Measurements from ENCODE around the gene R3HDM4. TPM values are rescaled to one million over a fixed set of nuclear protein-coding genes. Genes with fewer than 3 reads are reported as not detected.
A peak's percentile ranks its signal among the peaks of the same experiment; 100 is the strongest.
"Not testable (repeated sequence)": the region's sequence is repeated elsewhere in the genome, so short reads cannot be mapped to it uniquely, and the experiment has no call there.

The R3HDM4 gene
- total RNA-seq, 2 donors from 2014 or later: 78.5 to 79.3 TPM

- Mint-ChIP-seq H3K9me3 (no peaks in the 10 kb centered on the region), H3K27me3 (no peaks in the 10 kb centered on the region), H3K36me3 (ENCODE audit: low read depth) (peaks cover 64% of the 10 kb centered on the region), H3K27ac (no peak overlapping the region), H3K4me1 (no peaks in the 10 kb centered on the region), H3K4me3 (no peak overlapping the region)
- ATAC-seq (replicated peaks): no peak
These were observed 11.6 kb downstream of the R3HDM4 start for GRCh38 chr19:901216-902092.

GRCh38 chr19:900302-901111, 12.5 kb downstream of the R3HDM4 start:
- no peak overlapping the region for H3K4me3 Mint-ChIP-seq
- peak; percentile 67 for ATAC-seq (replicated peaks)
- H3K27ac Mint-ChIP-seq: no peak overlapping the region
- no peaks in the 10 kb centered on the region for H3K9me3 Mint-ChIP-seq
- no peaks in the 10 kb centered on the region for H3K27me3 Mint-ChIP-seq
- peaks cover 68% of the 10 kb centered on the region for H3K36me3 Mint-ChIP-seq (ENCODE audit: low read depth)
- no peaks in the 10 kb centered on the region for H3K4me1 Mint-ChIP-seq

DNA sequence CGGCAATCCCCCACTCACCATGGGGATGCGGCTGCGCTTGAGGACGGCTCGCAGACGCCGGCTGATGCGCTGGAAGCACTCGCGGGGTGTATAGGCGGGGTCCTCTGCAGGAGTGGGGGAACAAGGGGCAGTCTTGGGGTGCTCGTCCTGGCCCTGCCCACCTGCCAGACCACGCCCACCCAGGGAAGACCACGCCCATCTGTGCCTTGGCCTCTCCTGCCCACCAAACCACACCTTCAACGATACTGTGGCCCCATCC, 13.0 kb downstream of the R3HDM4 start:
- Mint-ChIP-seq H3K36me3 (ENCODE audit: low read depth) (peaks cover 68% of the 10 kb centered on the region), H3K9me3 (no peaks in the 10 kb centered on the region), H3K4me1 (no peaks in the 10 kb centered on the region), H3K27me3 (no peaks in the 10 kb centered on the region), H3K27ac (no peak overlapping the region), H3K4me3 (no peak overlapping the region)
- ATAC-seq (replicated peaks): peak; percentile 38

GRCh38 chr19:899336-900042, 13.5 kb downstream of the R3HDM4 start:
- Mint-ChIP-seq H3K27me3 (no peaks in the 10 kb centered on the region), H3K36me3 (ENCODE audit: low read depth) (peaks cover 65% of the 10 kb centered on the region), H3K9me3 (no peaks in the 10 kb centered on the region), H3K27ac (no peak overlapping the region), H3K4me1 (no peaks in the 10 kb centered on the region), H3K4me3 (no peak overlapping the region)
- ATAC-seq (replicated peaks): no peak

DNA sequence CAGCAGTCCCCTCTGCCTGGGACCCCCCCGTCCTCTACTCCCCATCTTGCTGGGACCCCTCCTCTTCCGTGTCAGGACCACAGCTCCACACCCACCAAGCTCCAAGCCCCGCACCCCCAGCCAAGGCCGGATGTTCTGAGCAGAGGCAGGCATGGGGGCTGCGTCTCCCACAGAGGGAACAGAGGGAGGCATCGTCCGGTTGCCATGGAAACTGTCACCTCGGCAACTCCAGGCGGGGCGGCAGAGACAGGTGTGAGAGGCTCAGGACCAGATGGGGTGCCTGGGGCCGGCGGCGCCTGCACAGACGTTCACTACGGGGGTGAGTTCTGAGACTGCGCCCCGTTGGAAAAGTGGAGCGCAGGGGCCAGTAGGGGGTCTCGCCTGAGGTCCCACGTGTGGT, 14.4 kb downstream of the R3HDM4 start:
- peaks cover 59% of the 10 kb centered on the region for H3K36me3 Mint-ChIP-seq (ENCODE audit: low read depth)
- ATAC-seq (replicated peaks): no peak
- no peaks in the 10 kb centered on the region for H3K4me1 Mint-ChIP-seq
- H3K4me3 Mint-ChIP-seq: no peak overlapping the region
- no peaks in the 10 kb centered on the region for H3K27me3 Mint-ChIP-seq
- H3K27ac Mint-ChIP-seq: no peak overlapping the region
- no peaks in the 10 kb centered on the region for H3K9me3 Mint-ChIP-seq

- H3K4me3 Mint-ChIP-seq: no peak overlapping the region
These were observed 15.5 kb downstream of the R3HDM4 start for GRCh38 chr19:897442-898039.

GRCh38 chr19:896999-897398, 16.0 kb downstream of the R3HDM4 start:
- Mint-ChIP-seq H3K9me3 (no peaks in the 10 kb centered on the region), H3K27me3 (no peaks in the 10 kb centered on the region), H3K4me3 (no peak overlapping the region), H3K36me3 (ENCODE audit: low read depth) (peaks cover 57% of the 10 kb centered on the region), H3K4me1 (peaks cover 5% of the 10 kb centered on the region), H3K27ac (no peak overlapping the region)
- no peak for ATAC-seq (replicated peaks)

More at GRCh38 chr19:897442-898039, 15.5 kb downstream of the R3HDM4 start:
- H3K36me3 Mint-ChIP-seq (ENCODE audit: low read depth): peaks cover 62% of the 10 kb centered on the region
- no peaks in the 10 kb centered on the region for H3K9me3 Mint-ChIP-seq
- peaks cover 5% of the 10 kb centered on the region for H3K4me1 Mint-ChIP-seq
- H3K27me3 Mint-ChIP-seq: no peaks in the 10 kb centered on the region
- no peak overlapping the region for H3K27ac Mint-ChIP-seq
- ATAC-seq (replicated peaks): no peak

- Mint-ChIP-seq H3K36me3 (ENCODE audit: low read depth) (peaks cover 54% of the 10 kb centered on the region), H3K27me3 (no peaks in the 10 kb centered on the region), H3K4me1 (peaks cover 5% of the 10 kb centered on the region), H3K9me3 (no peaks in the 10 kb centered on the region), H3K4me3 (no peak overlapping the region), H3K27ac (no peak overlapping the region)
- no peak for ATAC-seq (replicated peaks)
These were observed 16.6 kb downstream of the R3HDM4 start for GRCh38 chr19:896434-896833.

- peaks cover 5% of the 10 kb centered on the region for H3K4me1 Mint-ChIP-seq
- H3K36me3 Mint-ChIP-seq (ENCODE audit: low read depth): peaks cover 38% of the 10 kb centered on the region
- H3K4me3 Mint-ChIP-seq: peak within 1 kb of the TSS; percentile 85
- H3K9me3 Mint-ChIP-seq: no peaks in the 10 kb centered on the region
- peak; percentile 94 for ATAC-seq (replicated peaks)
- H3K27me3 Mint-ChIP-seq: no peaks in the 10 kb centered on the region
- peak within 1 kb of the TSS; percentile 99 for H3K27ac Mint-ChIP-seq
These were observed 19.9 kb downstream of the R3HDM4 start, which contains the start of the genes MED16 and RNU6-9 for GRCh38 chr19:892894-893689. TSS of gene MED16 (minus strand) at chr19:893187. CDS start at chr19:891131, 2,056 bp downstream. TSS of gene RNU6-9 (plus strand) at chr19:893484.

DNA sequence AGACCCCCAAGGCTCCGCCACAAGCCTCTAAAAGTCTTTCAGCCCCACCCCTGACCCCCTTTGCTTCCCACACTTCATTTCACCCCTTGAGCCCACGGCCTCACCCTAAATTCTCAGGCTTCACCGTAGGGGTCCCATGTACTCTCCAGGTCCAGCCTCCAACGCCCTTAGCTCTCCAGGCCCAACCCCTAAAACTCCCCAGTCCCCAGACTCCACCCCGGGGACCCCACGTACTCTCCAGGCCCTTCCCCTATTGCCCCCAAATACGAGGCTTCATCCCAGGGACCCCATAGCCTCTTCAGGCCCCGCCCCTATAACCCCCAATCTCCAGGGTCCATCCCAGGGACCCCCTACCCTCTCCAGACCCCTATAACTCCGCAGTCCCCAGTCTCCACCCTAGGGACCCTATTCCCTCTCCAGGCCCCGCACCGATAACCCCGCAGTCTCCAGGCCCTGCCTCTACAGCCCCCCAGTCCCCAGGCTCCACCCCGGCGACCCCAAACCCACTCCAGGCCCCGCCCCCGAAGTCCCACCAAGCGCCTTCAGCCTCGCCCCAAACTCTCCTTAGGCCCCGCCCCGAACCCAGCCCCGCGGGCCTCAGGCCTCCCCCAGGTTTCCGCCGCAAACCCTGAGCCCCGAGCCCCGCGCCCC, 20.7 kb downstream of the R3HDM4 start:
- Mint-ChIP-seq H3K36me3 (ENCODE audit: low read depth) (peaks cover 38% of the 10 kb centered on the region), H3K27me3 (no peaks in the 10 kb centered on the region), H3K4me3 (peak overlapping the region; percentile 85), H3K4me1 (peaks cover 5% of the 10 kb centered on the region), H3K27ac (peak overlapping the region; percentile 99), H3K9me3 (no peaks in the 10 kb centered on the region)
- ATAC-seq (replicated peaks): no peak

- H3K4me3 Mint-ChIP-seq: peak overlapping the region; percentile 85
- H3K4me1 Mint-ChIP-seq; H3K9me3 Mint-ChIP-seq; H3K27me3 Mint-ChIP-seq; ATAC-seq (replicated peaks): not testable (repeated sequence)
- H3K27ac Mint-ChIP-seq: peak overlapping the region; percentile 99
- peaks cover 38% of the 10 kb centered on the region for H3K36me3 Mint-ChIP-seq (ENCODE audit: low read depth)
These were observed 21.4 kb downstream of the R3HDM4 start for GRCh38 chr19:891421-892200.

DNA sequence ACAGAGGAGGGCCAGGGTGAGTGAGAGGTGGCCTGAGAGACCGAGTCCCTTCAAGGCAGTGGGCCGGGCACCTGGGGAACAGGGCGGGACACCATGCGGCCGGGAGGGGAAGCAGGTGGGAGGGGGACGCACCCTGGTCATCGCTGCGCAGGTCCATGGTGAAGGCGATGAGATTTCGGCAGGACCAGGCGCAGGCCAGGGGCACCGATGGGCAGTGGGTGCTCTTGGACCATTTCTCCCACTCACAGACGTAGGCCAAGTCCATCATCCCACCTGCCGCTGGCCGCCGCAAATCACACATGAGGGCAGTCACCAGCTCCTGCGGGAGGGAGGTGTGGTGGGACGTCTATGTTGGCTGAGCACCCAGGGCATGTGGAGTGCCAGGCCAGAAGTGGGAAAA, 22.2 kb downstream of the R3HDM4 start:
- no peaks in the 10 kb centered on the region for H3K27me3 Mint-ChIP-seq
- H3K4me3 Mint-ChIP-seq: peak overlapping the region; percentile 66
- peaks cover 5% of the 10 kb centered on the region for H3K4me1 Mint-ChIP-seq
- peak overlapping the region; percentile 30 for H3K27ac Mint-ChIP-seq
- H3K36me3 Mint-ChIP-seq (ENCODE audit: low read depth): peaks cover 33% of the 10 kb centered on the region
- H3K9me3 Mint-ChIP-seq: no peaks in the 10 kb centered on the region
- ATAC-seq (replicated peaks): no peak
